HG02938 (cell line): ENCODE measurements around the gene MLN.

Experiments
- ATAC-seq: cut with Tn5 transposase; IDR thresholded peaks from one replicate; pipeline ENCODE4 v1.9.1; 2021; ENCODE audit warnings: mild to moderate bottlenecking, moderate library complexity; ENCODE audit not compliant: unreplicated experiment

MLN gene

DNA sequence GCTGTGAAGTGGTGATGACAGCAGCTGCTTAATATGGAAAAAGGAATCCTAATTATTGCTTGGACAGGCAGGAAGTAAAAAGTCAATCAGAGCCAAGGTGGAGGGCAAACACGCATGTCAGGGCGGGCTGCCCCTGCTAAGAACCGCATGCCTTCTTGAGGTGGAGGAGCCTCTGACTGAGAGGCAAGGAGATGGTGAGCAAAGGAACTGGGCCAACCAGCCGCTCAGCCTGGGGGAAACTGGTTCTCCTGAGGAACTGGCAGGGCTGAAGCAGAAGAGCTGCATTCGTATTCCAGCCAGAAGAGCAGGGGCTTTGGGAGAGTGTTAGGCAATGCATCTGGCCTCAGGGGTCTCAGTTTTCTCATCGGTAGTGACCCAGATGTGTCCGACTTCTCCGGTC, 13.1 kb upstream of the MLN start:
- ATAC-seq, result no peak

GRCh38 chr6:33815854-33816253, 12.1 kb upstream of the MLN start:
- ATAC-seq, result no peak

GRCh38 chr6:33813990-33814985, 10.5 kb upstream of the MLN start:
- no peak for ATAC-seq

GRCh38 chr6:33813246-33813904, 9.6 kb upstream of the MLN start:
- ATAC-seq, result no peak

DNA sequence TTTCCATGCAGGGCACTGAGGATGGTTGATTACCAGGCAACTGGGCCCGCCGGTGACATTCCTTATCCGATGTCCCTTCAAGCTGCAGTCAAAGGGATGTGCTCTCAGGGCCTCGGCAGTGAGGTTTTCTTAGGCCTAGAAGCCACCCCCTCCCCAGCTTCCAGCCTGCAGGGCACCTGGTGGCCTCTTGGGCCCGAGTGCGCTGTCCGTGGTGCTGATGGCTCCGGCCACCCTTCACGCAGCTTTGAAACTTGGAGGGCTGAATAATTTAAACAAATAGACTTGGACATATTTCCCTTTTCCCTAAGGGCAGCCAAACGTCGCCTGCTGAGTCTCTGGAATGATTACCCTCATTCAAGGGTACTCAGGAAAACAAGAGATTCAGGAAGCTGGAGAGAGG, 8.9 kb upstream of the MLN start:
- ATAC-seq, result no peak

DNA sequence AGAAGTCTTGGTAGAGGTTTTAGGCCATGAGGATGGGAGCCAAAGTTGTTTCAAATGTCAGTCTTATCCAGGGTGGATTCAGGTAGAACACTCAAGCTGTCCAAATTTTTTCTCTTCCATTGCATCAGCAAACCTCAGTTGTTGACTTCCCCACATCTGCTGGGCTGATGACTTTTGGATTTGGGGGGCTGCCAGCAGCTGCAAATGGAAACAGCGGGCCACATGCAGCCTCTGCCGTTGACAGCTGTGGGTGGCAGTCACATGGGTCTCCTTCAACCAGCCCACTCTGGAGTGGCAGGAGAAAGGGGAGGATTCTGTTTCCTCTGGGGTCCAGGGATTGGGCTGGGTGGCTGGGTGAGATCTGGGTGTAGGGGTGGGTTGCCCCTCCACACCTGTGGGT, 5.8 kb upstream of the MLN start:
- no peak for ATAC-seq

DNA sequence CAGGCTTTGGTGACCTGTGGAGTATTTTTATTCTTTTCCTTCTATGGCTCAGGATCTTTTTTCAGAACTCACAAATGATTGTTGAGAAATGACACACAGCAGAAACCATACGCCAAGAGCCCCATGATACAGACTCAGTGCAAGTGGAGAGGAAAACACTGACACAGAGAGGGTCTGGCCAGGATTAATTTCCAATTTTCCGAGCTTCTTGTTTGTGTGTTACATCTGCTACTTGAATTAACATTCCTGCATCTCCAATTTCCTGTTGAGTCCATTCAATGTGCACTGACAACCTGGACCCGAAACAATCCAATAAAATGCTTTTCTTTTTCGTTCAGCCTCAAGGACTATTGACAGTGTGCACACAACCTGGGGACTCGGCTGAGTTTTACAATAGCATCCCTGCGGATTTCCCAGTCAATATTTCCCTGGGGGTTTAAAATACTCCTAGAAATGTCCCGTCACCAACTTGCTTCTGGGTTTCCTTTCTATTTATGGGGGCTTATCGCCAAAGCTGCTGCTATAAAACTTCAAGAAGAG, 4.9 kb upstream of the MLN start:
- no peak for ATAC-seq

DNA sequence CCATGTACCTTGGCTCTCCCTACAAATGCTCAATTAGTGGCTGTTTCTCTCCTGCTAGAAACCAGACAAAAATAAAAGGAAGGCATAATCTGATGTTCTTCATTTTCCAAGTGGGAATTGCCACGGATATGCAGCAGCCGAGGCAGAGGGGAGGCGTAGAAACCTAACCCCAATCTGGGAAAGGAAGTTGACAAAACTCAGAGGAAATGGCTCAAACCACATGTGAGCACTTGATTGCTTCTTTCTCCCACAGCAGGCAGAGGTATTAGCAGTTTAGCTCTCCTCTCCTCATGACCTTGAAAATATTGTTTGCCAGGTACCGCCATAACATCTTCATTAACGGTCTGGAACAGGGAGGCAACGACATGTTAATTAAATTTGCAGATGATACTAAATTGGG, 3.8 kb upstream of the MLN start:
- ATAC-seq, result no peak

DNA sequence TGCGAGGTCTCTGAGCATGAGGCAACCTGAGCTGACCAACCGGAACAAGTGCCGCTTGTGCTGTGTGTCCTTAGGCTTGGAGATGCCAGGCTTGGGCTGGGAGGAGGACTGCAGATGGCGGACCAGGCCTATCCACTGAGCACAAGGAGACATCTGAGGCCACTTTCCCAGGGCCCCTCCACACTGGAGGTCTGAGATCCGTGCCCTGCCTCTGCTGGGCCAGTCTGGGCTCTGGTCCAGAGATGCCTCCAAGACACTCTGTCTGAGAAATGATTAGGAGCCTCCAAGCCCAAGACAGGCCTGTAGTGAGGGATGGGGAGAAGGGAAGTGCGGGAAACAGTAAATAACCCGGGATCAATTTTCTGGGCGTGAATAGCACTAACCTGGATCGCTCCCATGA, 3.0 kb upstream of the MLN start:
- ATAC-seq, result no peak

- no peak for ATAC-seq
These were observed 1.4 kb downstream of the MLN start for GRCh38 chr6:33802186-33802958.

GRCh38 chr6:33801611-33802010, 2.2 kb downstream of the MLN start:
- ATAC-seq, result no peak

- no peak for ATAC-seq
These were observed 3.4 kb downstream of the MLN start for GRCh38 chr6:33800248-33800969.

DNA sequence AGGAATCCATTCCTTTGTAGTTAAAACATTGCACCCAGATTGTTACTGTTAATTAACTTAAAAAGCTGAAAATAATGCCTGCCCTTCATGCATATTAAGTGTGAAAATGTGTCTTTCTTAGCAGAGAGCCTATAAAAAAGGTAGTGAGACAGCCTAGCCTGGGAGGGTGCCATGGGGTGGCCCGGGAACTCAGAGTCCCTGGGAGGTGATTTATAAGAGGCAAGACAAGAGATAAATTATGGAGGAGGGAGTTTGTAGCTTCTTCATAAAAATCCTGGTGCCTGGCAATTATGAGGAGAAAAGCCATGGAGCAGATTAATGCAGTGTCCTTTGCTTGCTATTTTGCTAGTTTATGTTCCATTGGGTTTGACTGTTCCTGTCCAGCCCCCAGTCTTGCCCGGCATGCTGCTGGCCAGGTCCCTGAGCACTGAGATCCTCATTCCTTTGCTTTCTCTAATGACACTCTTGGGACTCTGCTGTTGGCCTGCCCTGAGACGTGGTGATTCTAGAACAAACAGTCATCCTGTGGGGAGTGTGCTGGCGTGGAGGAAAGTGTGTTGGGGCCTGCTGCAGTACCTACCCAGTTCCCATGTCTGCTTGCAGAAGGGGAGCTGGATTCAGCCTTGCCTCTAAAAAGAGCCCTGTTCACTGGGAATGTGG, 4.2 kb downstream of the MLN start:
- no peak for ATAC-seq

DNA sequence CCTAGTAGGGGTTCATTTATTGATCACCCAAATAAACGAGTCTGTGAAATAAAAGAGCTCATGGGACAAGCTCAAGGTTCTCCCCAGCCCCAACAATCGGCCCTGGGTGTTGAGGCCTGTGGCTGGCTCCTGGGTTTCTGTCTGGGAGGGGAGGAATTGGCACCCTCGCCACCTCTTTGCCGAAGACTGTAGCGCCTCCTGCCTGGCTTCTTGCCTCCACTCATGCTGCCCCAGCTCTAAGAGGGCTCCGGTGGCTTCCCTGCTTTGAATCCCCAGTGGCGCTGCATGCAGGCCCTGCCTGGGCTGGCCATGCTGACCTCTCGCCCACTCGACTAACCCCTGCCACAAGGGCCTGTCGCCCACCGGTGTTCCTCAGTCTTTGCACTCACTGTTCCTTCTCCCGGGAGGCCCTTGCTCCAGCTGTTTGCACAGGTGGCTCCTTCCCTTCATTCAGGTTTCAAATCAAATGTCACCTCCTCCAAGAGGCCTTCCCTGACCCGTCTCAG, 5.4 kb downstream of the MLN start:
- no peak for ATAC-seq

DNA sequence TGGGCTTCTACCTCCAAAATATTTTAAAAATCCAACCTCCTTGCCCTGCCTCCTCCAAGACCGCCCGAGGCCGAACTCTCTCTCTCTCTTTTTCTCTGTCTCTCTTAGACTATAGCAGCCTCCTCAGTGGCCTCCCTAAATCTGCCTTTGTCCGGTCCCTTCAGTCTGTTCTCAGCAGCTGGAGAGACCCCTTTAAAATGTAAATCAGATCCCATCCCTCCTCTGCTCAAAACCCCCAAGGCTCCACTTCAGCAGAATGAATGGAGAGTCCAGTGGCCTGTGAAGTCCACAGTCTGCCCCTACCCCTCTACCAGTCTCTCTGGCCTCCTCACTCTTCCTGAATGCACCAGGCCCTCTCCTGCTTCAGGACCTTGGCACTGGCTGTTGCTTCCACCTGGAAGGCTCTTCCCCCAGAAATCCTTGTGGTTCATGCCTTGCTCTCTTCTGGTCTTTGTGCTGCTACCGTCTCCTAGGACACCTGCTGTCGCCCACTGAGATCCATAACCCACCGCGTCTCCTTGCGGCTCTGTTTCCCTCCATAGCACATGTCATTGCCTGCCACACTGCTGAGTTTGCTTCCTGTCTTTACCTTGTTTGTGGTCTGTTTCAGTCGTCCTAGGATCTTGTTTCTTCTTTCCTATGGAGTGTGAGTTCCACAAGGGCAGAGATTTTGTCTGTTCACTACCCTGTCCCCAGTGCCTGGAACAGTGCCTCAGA, 6.0 kb downstream of the MLN start:
- no peak for ATAC-seq

GRCh38 chr6:33794910-33795623, 8.7 kb downstream of the MLN start:
- no peak for ATAC-seq

DNA sequence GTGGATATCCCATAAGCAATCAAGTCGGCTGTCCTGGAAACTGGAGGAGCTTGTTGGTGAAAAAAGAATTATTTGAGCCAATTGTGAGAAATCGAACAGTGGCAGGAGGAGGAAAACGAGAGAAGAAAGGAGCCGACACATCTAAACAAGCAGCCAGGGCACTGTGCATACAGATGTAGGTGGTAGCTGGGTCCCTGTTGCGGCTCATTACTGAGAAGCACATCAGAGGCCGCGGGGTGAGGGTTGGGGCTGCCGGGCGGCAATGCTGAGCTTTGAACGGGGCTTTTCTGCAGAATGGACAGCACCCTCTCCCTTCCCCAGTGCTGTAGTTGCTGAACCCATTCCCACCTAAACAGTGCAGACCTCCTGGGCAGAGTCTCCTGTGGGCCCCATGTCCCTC, 10.8 kb downstream of the MLN start:
- no peak for ATAC-seq

- no peak for ATAC-seq
These were observed 12.2 kb downstream of the MLN start for GRCh38 chr6:33791620-33792019.

DNA sequence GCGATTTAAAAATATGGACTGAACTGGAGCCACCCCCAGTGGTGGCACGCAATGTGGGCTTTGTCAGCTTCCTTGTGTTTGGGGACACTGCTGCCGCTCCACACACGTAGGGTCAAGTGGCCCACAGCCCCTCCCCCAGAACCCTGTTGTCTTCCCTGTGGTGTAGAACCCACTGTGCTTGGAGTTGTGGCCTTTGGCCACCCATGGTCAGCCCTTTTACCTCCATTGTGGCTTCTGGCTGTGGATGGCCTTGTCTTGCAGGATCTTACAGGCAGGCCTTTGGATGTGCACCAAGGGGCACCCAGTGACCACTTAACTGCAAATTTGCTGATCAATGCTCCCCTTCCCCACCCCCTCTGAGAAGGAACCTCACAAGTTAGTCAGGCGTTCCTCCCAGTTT, 12.9 kb downstream of the MLN start:
- ATAC-seq, result no peak
